ENCODE data around the gene NXF1.
A peak's percentile ranks its signal among the peaks of the same experiment; 100 is the strongest.
"Not testable (repeated sequence)": the region's sequence is repeated elsewhere in the genome, so short reads cannot be mapped to it uniquely, and the experiment has no call there.

Gene NXF1

DNA sequence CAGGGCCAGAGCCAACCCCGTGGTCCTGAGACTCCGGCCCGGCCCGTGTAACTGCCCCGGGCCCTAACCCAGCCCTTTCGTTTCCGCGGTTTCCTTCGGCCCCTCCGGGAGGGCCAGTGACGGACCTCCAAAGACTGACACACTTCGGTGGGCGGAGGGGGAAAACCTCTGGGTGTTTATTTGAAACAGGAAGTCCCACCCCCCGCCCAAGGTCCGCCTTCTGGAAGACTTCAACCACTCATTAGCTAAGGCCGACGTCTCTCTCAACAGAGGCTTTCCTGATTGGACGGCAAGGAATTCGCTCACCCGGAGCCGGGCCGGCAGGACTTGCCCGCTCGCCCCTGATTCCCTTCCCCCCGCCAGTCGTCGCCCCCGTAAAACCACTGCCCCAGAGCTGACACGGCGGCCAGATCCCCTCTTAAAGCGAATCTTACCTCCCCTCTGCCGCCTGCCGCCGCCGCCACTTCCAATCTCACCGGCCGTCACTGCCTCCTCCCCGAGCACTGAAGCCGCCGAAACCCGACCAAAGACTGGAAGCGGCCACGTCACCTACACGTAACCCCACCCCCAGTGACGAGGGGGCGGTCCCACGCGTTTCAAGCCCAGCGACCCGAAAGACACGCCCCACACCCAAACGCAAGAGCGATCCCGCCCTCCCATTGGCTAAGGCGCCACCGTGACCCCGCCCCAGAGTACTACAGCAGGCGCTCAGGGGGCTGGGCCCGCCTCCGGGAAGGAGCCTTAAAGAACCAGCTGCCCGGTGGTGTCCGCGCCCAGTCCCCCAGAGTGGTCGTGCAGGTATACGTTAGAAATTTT is 26.5 kb upstream of the NXF1 start, which contains the start of gene STX5:
Gene STX5 (minus strand): TSS at position 532 of the 816 bp plus-strand sequence. CDS start 808 bp downstream, outside the sequence.
- peak; percentile 99 for DNase-seq

- DNase-seq, result no peak
These were observed 25.8 kb upstream of the NXF1 start for GRCh38 chr11:62830904-62831519.

DNA sequence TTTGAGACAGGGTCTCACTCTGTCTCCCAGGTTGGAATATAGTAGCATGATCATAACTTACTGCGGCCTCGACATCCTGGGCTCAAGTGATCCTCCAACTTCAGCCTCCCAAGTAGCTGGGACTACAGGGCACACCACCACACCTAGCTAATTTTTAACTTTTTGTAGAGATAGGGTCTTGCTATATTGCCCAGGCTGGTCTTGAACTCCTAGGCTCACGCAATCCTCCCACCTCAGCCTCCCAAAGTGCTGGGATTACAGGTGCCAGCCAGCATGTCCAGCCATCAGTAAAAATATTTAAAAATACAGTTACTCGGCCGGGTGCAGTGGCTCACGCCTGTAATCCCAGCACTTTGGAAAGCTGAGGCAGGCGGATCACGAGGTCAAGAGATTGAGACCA is 22.9 kb upstream of the NXF1 start:
- not testable (repeated sequence) for DNase-seq

GRCh38 chr11:62823677-62824076 is 18.4 kb upstream of the NXF1 start:
- DNase-seq, result no peak

DNA sequence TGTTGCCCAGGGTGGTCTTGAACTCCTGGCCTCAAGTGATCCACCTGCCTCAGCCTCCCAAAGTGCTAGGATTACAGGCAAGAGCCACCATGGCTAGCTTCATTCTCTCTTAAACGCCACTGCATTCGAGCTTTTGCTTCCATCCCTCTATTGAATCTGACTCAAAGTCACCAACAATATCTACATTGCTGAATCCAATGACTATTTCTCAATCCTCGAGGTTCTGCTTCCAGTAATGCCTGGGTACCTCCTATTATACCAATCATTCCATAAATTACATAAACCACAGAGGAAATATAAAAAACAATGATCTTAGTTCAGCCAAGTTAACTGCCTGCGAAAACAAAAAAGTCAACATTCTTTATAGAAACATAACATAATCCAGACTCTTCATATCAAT is 11.9 kb upstream of the NXF1 start:
- DNase-seq, result no peak

DNA sequence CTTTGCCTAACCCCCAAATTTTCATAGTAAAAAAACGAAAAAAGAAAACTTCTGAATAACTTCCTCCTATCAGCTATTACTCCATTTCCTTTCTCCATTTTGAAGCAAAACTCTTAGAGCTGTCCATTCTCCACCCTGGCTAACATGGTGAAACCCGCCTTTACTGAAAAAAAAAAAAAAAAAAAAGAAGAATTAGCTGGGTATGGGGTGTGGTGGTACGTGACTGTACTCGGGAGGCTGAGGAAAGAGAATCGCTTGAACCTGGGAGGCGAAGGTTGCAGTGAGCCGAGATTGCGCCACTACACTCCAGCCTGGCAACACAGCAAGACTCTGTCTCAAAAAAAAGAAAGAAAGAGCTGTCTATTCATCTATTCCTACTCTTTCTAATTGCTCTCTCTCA is 11.3 kb upstream of the NXF1 start:
- DNase-seq, result no peak

DNA sequence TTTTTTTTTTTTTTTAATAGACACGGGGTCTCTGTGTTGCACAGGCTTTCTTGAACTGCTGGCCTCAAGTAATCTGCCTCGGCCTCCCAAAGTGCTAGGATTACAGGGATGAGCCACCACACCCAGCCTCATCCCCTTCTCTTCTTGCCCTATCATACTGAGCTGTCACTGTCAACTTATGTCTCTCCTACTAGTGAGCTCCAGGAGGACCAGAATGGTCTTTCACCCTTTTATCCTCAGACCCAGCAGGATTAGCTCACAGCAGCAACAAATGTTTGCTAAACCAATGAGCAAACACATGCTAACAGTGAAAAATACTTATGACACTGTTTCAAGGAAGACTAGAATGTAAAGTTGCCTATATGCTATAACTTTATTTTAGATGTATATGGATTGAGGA is 6.4 kb upstream of the NXF1 start:
- DNase-seq, result no peak

DNA sequence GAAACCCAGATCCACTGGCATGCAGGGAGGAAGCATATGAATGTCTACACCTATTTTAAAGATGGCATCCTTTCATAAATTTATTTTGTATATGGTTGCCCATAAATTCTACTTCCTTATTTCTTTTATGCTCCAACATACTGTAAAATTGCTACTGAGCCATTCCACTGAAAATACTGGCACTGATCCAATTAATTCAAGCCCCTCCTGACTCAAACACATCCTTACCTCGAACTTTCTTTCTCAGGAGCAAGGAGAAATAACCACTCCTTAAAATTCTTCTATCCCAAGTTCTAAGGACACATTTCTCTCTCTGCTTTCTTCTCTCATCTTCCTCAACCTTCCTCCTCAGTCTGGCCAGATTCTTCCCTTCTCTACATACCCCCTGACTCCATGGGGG is 5.5 kb upstream of the NXF1 start:
- DNase-seq, result no peak

DNA sequence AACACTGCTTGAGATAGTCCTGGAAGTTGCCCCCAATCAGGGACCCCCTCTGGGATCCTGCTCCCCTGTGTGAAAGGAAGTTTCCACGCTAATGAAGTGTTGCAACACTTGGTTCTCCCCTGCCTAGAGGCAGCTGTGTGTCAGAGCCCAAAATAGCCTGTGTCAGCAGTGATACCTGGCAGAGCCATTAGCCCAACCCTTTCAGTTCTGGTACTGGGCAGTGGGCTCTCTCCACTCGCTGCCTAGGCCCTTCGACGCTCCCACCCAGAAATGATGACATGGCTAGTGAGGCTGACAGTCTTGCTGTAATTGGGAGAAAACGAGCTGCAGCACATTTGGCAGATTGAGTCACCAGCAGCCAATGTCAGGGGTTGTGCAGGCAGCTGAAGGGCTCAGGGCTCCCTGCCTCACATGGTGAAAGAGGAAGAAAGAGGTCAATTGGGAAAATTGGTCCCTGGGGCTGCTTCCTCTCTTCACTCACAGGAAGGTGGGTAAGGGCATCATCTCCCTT is 1.4 kb upstream of the NXF1 start:
- no peak for DNase-seq

DNA sequence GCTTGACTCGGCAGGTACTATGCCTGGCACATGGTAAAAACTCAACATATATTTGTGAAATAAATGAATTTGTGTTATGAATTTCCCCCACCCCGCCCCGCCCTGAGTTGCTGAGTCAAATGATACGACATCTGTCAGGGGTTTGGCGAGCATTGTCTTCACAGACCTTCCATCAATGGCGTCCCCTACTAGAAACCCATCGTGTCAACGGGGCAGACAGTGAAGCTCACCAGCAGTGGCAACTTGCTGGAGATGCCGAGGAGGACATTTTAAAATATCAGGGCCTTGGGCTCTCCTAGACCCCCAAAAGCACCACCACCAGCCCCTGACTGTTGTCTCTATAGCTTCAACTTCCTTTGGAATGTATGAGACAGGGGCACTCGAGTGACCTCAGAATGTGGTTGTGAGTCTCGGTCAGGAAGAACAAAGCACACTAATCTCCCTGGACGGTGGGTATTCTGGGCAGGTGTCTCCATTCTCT is 761 bp upstream of the NXF1 start:
- no peak for DNase-seq

DNA sequence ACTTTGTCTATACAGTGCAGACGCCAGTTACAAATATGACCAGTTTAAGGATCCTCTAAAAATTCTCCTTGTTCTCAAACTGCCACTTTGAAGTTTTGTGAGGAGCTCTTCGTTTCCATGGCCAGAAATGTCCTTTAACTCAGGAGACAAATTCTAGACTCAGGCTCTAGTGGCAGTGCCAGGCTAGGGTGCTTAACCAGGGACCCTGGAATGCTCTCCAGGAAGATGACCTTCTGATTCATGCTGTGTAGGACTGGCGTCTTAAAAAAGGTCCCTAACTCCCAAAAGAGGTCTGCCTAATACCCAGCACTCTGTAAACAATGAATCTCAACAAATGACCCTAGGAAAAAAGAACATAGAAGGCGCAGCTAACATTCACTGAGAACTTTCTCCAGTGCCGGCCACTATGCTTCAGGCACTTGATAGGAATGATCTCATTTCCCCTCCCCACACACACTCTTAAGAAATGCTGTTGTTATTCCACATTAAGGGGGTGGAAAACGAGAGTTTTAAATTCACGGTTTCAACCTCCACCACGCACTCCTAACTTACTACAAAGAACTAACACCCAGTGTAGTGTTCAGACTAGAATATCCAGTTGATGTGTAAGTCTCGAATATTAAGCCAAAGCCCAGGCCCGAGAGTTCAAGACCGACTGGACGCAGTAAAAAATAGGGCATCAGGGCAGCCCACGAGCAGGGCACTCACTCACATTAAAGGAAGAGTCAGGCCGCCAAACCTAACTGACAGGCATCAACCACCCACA is 747 bp downstream of the NXF1 start:
- no peak for DNase-seq

DNA sequence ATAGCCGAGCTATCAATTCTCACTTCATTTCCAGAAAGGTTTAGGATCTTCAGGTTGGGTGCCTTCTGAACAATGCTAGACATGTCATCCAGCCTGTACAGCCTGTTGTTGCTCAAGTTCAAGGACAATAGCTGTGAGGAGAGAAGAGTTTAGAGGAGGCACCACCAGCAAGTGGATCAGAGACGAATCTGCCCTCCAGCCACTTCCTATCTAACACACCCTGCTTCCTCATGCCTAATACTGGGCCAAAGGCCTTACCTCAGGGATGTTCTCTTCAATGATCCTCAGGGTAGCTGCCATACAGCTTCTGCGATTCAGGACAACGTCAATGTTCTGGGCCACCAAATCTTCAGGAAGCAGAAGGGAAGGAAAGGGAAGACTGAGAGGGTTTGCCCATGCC is 4.2 kb downstream of the NXF1 start:
- DNase-seq, result no peak

DNA sequence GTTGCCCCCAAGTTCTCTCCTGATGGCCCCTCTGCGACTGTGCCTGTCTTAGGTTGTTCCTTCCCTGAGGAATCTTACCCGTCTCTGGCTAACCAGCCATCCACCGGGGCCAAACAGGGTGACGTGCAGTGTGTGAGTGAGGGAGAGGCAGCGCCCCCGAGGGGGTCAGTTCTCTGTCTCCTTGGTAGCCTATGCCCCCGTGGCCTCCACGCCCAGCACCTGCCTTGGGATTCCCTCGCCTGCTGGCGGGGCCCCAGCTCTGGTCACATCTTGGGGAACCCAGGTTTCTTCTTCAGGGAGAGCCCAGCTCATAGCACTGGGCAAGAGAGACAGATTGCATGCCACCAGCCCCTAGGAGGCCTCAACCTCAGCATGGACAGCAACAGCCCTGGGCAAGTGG is 5.8 kb downstream of the NXF1 start:
- DNase-seq, result no peak

DNA sequence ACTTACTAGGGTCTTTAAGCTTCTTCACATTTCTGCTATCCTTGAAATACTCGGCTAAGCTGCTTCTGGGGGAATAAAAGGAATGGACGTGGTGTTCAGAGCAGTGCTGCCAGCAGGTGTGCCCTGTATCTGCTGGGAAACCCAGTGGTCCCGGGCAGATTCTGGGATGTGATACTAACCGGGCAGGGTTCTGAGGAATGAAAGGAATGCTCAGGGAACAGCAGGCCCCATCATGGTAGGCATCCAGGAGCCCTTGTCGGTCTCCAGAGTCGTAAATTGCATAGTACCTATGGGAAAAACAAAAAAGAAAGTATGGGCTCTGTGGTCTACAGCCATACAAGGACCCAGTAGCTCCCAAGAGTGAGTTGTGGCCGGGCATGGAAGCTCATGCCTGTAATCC is 9.0 kb downstream of the NXF1 start:
- no peak for DNase-seq

- no peak for DNase-seq
These were observed 11.0 kb downstream of the NXF1 start for GRCh38 chr11:62794201-62794775.

GRCh38 chr11:62792202-62792575 is 13.1 kb downstream of the NXF1 start:
- DNase-seq, result no peak

GRCh38 chr11:62791501-62792201 is 13.6 kb downstream of the NXF1 start, which contains the start of gene TMEM223:
Gene TMEM223, minus strand, starts transcription at chr11:62792006. Its CDS starts 12 bp downstream, at chr11:62791994.
- DNase-seq, result peak; percentile 92

DNA sequence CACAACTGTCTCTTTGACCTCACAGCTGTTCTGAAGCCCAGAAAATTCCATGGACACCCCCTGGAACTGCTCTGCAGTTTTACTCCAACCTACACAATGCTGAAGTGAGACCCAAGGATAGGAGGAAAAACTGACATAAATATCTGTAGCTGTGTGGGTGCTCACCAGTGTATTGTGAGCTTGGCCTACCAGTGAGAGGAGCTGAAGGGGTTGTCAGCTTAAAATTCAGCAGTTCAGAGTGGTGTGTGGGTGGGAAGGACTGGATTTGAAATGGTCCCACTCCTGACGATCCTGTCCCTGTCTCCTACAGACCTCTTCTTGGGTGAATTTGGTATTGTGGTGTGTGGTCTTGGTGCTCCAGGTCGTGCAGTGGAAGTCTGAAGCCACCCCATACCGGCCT is 15.7 kb downstream of the NXF1 start:
- no peak for DNase-seq

GRCh38 chr11:62788991-62789390 is 16.2 kb downstream of the NXF1 start:
- no peak for DNase-seq

GRCh38 chr11:62787005-62787759 is 18.1 kb downstream of the NXF1 start, which contains the start of gene TMEM179B:
Gene TMEM179B, plus strand, starts transcription at chr11:62787402. Its CDS starts 30 bp downstream, at chr11:62787432.
- peak; percentile 98 for DNase-seq

GRCh38 chr11:62786318-62787004 is 18.8 kb downstream of the NXF1 start:
- DNase-seq, result peak; percentile 90

All from left hindlimb (tissue), 1 donor.